C4-2B (cell line): ENCODE data around the gene VEPH1.

ENCODE experiments used
- CTCF ChIP-seq: fragments of 450-650 bp; conservative IDR thresholded peaks from 2 replicates; pipeline ENCODE4 v1.5.1; 2017; ENCODE audit warnings: mild to moderate bottlenecking
- ZFX ChIP-seq: fragments of 450-650 bp; IDR thresholded peaks from 2 replicates; pipeline ENCODE4 v1.6.1; 2017

GRCh38 chr3:157412323-157412855, 90.8 kb downstream of the VEPH1 start:
- no peak for TF ChIP-seq CTCF
- TF ChIP-seq ZFX = no peak
